ENCODE measurements around the gene PACRG. TPM values are rescaled to one million over a fixed set of nuclear protein-coding genes. Genes with fewer than 3 reads are reported as not detected.

The PACRG gene
- total and polyA plus RNA-seq, 3 donors from 2014 or later, result 54.0 to 84.6 (median 81.7) TPM

GRCh38 chr6:162721404-162721687 is 6.4 kb upstream of the PACRG start:
- DNase-seq, result no peak
- Histone ChIP-seq H3K36me3 (ENCODE audit: low read depth, missing control alignments) (no peaks in the 10 kb centered on the region), H3K4me1 (peaks cover 19% of the 10 kb centered on the region), H3K9me3 (no peaks in the 10 kb centered on the region), H3K27ac (peak overlapping the region; percentile 6 to 64), H3K4me3 (no peak overlapping the region), H3K27me3 (no peaks in the 10 kb centered on the region)
- WGBS, 2 donors, result 79 to 86% methylated on average over 2 of the region's 2 CpGs
- intact Hi-C loops (cut with DNase I; ENCODE audit: low total_unique reads), result no loop called here
- no peak for TF ChIP-seq CTCF (IDR thresholded peaks at IDR 0.05)
- no peak for TF ChIP-seq POLR2A (IDR thresholded peaks at IDR 0.05)

- H3K9me3 ChIP-seq, result no peaks in the 10 kb centered on the region
- H3K27me3 ChIP-seq, result no peaks in the 10 kb centered on the region
- no peak for DNase-seq
- H3K27ac ChIP-seq, result peak overlapping the region in 1 of 2 donors; percentile 64
- 64 to 85% methylated on average over 2 of the region's 2 CpGs for WGBS, 2 donors
- TF ChIP-seq POLR2A (IDR thresholded peaks at IDR 0.05) (no peak), CTCF (IDR thresholded peaks at IDR 0.05) (no peak)
- H3K4me3 ChIP-seq, result no peak overlapping the region
- intact Hi-C loops (cut with DNase I; ENCODE audit: low total_unique reads), result no loop called here
- peaks cover 22% of the 10 kb centered on the region for H3K4me1 ChIP-seq
- no peaks in the 10 kb centered on the region for H3K36me3 ChIP-seq (ENCODE audit: low read depth, missing control alignments)
Observed at GRCh38 chr6:162722226-162722625, 5.5 kb upstream of the PACRG start.

- no peaks in the 10 kb centered on the region for H3K27me3 ChIP-seq
- peaks cover 22% of the 10 kb centered on the region for H3K4me1 ChIP-seq
- TF ChIP-seq CTCF (IDR thresholded peaks at IDR 0.05), result no peak
- no peak for TF ChIP-seq POLR2A (IDR thresholded peaks at IDR 0.05)
- H3K36me3 ChIP-seq (ENCODE audit: low read depth, missing control alignments), result no peaks in the 10 kb centered on the region
- H3K27ac ChIP-seq, result peak overlapping the region; percentile 12 to 93
- WGBS, 2 donors, result 65 to 72% methylated on average over 1 of the region's 1 CpG
- no peak overlapping the region for H3K4me3 ChIP-seq
- DNase-seq, result no peak
- intact Hi-C loops (cut with DNase I; ENCODE audit: low total_unique reads), result no loop called here
- no peaks in the 10 kb centered on the region for H3K9me3 ChIP-seq
Observed at GRCh38 chr6:162722633-162723032, 5.1 kb upstream of the PACRG start.

GRCh38 chr6:162726947-162727321 is 840 bp upstream of the PACRG start:
- DNase-seq, result peak; percentile 25
- 3% methylated on average over 13 of the region's 13 CpGs for WGBS, 2 donors
- no peak for TF ChIP-seq CTCF (IDR thresholded peaks at IDR 0.05)
- no peak for TF ChIP-seq POLR2A (IDR thresholded peaks at IDR 0.05)
- H3K27me3 ChIP-seq, result no peaks in the 10 kb centered on the region
- peak overlapping the region; percentile 86 to 91 for H3K4me3 ChIP-seq
- intact Hi-C loops (cut with DNase I; ENCODE audit: low total_unique reads), result no loop called here
- H3K36me3 ChIP-seq (ENCODE audit: low read depth, missing control alignments), result no peaks in the 10 kb centered on the region
- H3K4me1 ChIP-seq, result peaks cover 22% of the 10 kb centered on the region
- H3K27ac ChIP-seq, result peak overlapping the region; percentile 90 to 93
- no peaks in the 10 kb centered on the region for H3K9me3 ChIP-seq

- Histone ChIP-seq H3K4me3 (peak overlapping the region; percentile 86 to 91), H3K36me3 (ENCODE audit: low read depth, missing control alignments) (no peaks in the 10 kb centered on the region), H3K4me1 (peaks cover 15% of the 10 kb centered on the region), H3K9me3 (no peaks in the 10 kb centered on the region), H3K27me3 (no peaks in the 10 kb centered on the region), H3K27ac (peak overlapping the region; percentile 20 to 90)
- 21% methylated on average over 7 of the region's 7 CpGs for WGBS, 2 donors
- DNase-seq, result peak; percentile 21
- intact Hi-C loops (cut with DNase I; ENCODE audit: low total_unique reads), result no loop called here
- no peak for TF ChIP-seq CTCF (IDR thresholded peaks at IDR 0.05)
- TF ChIP-seq POLR2A (IDR thresholded peaks at IDR 0.05), result no peak
Observed at GRCh38 chr6:162728197-162728596, 423 bp downstream of the PACRG start.

Data from testis (tissue), 3 donors.